ENCODE measurements around the gene NUP214.

Gene NUP214

DNA sequence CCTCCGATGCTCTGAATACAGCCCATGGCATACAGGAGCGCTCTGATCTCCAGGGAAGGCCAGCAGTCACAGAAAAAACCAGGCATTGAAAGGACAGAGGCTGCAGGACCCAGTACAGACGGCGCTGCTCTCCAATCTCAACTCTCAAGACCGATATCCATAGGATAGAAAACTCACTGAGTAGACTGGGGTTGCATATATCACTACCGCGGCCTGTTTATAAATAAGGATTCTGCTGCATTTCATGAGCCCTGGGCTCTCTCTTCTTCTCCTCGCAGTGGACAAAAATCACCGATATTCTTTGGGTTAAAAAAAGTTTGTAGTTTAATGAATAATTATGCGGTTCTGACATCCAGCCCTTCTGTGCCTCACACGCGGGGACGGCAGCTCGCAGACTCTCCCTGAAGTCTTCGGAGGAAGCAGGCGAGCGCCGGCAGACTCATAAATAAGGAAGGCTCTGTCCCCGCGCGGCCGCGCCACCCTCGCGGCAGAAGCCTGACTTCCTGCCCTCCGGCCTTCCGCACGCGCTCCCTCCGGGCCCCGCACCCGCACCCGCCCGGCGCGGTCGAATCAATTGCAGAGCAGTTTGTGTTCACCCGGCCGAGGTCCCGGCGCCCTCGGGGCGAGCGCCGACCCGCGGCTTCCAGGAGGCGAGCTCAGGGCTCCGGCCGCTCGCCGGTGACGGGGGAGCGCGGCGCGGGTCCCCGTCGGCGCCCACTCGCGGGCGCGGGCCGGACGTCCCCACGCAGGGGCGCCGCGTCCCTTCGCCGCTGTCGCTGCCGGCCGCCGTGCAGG lies 150.9 kb downstream of the NUP214 start, which contains the start of gene FAM78A:
FAM78A (minus strand) TSS at position 417 of the 795 bp plus-strand sequence; CDS start at position 86, 331 bp downstream.
- H3K4me3 ChIP-seq (ENCODE audit: low read depth, low read length) = peak within 1 kb of the TSS; percentile 33

DNA sequence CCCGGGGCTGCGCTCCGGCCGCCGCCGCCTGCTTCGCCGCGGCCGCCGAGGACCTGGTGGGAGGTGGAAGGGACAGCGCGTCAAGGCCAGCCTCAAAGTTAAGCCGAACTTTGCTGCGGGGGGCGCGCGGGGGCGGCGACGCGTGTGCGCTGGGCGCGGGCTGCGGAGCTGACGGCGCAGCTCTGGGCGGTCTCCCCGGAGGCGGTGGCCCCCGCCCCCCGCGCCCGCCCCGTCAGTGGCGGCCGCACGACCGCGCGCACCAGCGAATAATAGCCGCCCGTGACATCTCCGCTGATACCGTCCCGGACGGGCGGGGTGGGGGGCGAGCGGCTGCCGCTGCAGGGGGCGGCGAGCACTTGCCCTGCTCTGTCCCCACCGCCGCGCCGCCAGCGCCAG lies 151.5 kb downstream of the NUP214 start:
- peak overlapping the region; percentile 33 for H3K4me3 ChIP-seq (ENCODE audit: low read depth, low read length)

DNA sequence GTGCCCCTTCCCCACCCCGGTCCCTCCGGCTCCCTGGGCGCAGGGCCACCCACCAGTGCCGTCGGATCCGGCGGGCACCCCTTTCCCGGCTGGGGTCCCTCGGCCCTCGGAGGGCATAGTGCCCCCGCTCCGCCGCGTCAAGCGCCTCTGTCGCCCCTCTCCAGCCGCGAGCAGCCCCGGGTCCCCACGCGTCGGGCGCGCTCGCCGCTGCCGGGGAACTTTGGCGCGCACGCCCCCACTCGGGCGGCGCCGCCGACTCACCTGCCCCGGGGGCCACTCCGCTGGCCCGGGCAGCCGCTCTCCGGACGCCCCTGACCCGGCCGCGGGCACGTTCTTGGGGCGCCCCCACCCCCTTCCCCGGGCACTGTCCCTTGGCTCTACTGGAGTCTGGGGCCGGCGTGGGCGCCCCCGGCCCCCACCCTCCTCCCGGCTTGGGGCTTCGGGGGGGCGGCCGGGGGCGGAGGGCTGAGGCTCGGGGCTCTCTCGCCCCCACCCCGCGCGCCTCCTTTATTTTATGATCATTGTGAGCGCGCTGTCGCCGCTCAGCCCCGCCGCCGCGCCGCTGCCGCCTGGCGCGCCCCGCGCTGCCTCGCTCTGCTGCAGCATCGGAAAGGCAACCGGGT lies 152.0 kb downstream of the NUP214 start:
- peak overlapping the region; percentile 33 for H3K4me3 ChIP-seq (ENCODE audit: low read depth, low read length)

DNA sequence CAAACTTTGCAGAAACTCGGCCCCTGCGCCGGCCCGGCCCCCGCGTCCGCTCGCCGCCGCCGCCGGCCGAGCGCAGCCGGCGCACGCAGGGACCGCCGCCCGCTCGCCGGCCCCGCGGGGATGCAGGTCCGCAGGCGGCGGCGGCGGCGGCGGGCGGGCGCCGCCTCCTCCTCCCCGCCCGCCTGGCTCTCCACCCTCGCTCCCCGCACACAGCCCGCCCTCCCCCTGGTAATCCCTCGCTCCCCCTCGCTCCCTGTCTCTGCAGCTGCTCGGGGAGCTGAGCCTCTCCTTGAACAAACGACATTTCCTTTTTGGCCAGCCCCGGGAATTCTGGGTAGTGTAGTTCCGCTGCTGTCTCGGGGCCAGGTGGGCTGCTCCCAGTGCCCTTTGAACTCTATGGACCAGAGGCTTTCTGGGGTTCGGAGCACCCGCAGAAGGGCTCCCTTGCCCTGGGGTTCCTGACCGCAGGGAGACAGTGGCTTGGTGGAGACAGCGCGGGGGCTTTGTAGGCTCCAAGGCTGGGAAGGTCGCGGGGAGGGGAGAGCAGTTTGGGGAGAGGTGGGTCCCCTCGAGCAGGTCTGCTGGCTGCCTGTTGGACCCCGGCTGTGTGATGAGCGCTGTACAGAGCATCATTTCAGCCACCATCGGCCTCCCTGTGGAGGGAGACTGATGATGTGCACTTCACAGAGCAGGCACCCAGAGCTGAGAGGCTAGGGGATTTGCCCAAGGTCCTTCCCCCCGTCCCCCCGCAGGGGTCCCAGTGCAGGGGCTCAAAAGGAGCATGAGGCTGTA lies 152.7 kb downstream of the NUP214 start:
- H3K4me3 ChIP-seq (ENCODE audit: low read depth, low read length) = peak overlapping the region; percentile 33

DNA sequence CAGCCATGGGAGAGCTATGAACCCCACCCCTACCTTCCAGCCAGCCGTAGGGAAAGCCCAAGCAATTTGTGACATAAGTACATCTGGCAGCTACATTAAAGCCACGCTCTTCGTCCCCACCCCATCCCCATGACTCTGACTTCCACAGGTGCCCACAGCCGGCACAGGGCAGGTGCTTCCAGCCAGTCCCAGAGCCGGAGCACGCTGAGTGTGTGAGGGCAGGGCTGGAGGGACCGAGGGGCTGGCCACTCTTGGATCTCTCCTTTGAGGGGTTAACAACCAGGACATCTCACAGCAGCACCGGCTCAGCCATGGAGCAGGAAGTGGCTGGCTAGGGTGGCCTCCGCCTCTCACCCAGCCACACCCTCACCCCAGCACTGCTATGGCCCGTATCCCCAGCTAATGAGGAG lies 153.3 kb downstream of the NUP214 start:
- H3K4me3 ChIP-seq (ENCODE audit: low read depth, low read length) = no peak overlapping the region

GRCh38 chr9:131279196-131279862 lies 153.9 kb downstream of the NUP214 start:
- no peak overlapping the region for H3K4me3 ChIP-seq (ENCODE audit: low read depth, low read length)

- H3K4me3 ChIP-seq (ENCODE audit: low read depth, low read length) = no peak overlapping the region
These were observed 154.6 kb downstream of the NUP214 start for GRCh38 chr9:131279863-131280570.

DNA sequence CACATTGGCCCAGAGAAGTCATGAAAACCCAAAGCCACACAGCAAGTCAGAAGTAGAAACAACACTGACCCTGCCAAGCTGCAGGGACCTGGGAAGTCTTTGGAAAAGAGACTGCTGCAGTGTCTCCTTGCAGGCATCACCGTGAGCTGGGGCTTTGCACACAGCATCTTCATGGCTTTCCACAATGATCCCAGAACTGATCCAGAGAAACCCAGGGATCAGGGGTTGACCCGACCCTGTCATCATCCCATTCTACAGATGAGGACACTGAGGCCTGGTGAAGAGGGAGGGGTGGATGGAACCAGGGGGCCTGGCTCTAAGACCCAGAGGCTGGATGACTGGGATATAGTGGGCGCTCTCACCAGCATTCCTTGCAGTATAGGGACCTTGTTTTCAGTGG lies 155.3 kb downstream of the NUP214 start:
- no peak overlapping the region for H3K4me3 ChIP-seq (ENCODE audit: low read depth, low read length)

- no peak overlapping the region for H3K4me3 ChIP-seq (ENCODE audit: low read depth, low read length)
These were observed 156.0 kb downstream of the NUP214 start for GRCh38 chr9:131281119-131281965.

DNA sequence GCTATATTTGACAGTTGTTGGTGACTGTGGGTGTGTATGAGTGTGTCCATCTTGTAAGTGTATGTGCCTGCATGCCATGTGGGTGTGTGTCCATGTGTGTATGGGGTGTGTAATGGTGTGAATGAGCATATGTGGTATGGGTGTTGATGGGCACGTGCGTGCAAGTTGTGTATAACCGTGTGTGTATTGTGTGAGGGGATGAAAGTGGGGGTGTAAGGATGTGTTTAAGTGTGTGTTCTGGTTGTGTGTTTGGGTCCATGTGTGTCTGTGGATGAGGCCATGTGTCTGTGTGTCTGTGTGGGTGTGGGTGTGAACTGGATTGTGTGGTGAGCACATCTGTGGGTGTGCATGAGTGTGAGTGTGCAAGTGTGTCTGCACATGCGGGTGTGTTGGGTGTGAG lies 156.8 kb downstream of the NUP214 start:
- peak overlapping the region; percentile 13 for H3K4me3 ChIP-seq (ENCODE audit: low read depth, low read length)

GRCh38 chr9:131282688-131283422 lies 157.5 kb downstream of the NUP214 start:
- H3K4me3 ChIP-seq (ENCODE audit: low read depth, low read length) = peak overlapping the region; percentile 13
